GM21528 (cell line): ENCODE data around the gene LMAN2L.

Source experiments
- ATAC-seq: cut with Tn5 transposase; IDR thresholded peaks from one replicate; pipeline ENCODE4 v1.9.1; 2021; ENCODE audit warnings: mild to moderate bottlenecking, moderate library complexity; ENCODE audit not compliant: unreplicated experiment, low FRiP score

LMAN2L gene

GRCh38 chr2:96739633-96740428 lies at the start of gene LMAN2L:
Gene LMAN2L, minus strand, starts transcription at chr2:96740064. Its CDS starts 24 bp downstream, at chr2:96740040.
- peak; percentile 96 for ATAC-seq

GRCh38 chr2:96789245-96789617 lies 49.4 kb upstream of the LMAN2L start:
- ATAC-seq = no peak

GRCh38 chr2:96788442-96789244 lies 48.8 kb upstream of the LMAN2L start:
- no peak for ATAC-seq

- ATAC-seq = no peak
Measured at GRCh38 chr2:96787411-96787810, 47.5 kb upstream of the LMAN2L start.

GRCh38 chr2:96783388-96783787 lies 43.5 kb upstream of the LMAN2L start:
- ATAC-seq = no peak

- no peak for ATAC-seq
Measured at GRCh38 chr2:96775160-96775559, 35.3 kb upstream of the LMAN2L start.

- no peak for ATAC-seq
Measured at GRCh38 chr2:96773922-96774321, 34.1 kb upstream of the LMAN2L start.

- no peak for ATAC-seq
Measured at GRCh38 chr2:96772903-96773671, 33.2 kb upstream of the LMAN2L start.

- ATAC-seq = no peak
Measured at GRCh38 chr2:96771796-96772618, 32.1 kb upstream of the LMAN2L start.

- ATAC-seq = no peak
Measured at GRCh38 chr2:96770442-96771202, 30.8 kb upstream of the LMAN2L start.

GRCh38 chr2:96769814-96770213 lies 29.9 kb upstream of the LMAN2L start:
- ATAC-seq = no peak

- ATAC-seq = no peak
Measured at GRCh38 chr2:96768083-96768561, 28.3 kb upstream of the LMAN2L start.

GRCh38 chr2:96767135-96767871 lies 27.4 kb upstream of the LMAN2L start:
- ATAC-seq = no peak

GRCh38 chr2:96764253-96764637 lies 24.4 kb upstream of the LMAN2L start:
- ATAC-seq = no peak

GRCh38 chr2:96763511-96764252 lies 23.8 kb upstream of the LMAN2L start:
- no peak for ATAC-seq

- ATAC-seq = no peak
Measured at GRCh38 chr2:96762529-96763311, 22.9 kb upstream of the LMAN2L start.
